Effector CD4-positive, alpha-beta T cell (primary cell): Measurements from ENCODE around the gene PFKP.
"Not testable (repeated sequence)": the region's sequence is repeated elsewhere in the genome, so short reads cannot be mapped to it uniquely, and the experiment has no call there.

Experiments used
- DNase-seq: peaks from one replicate; pipeline ENCODE4 v3.0.0-alpha.2; 2020

The PFKP gene

GRCh38 chr10:3166496-3167290 lies 99.3 kb downstream of the PFKP start:
- DNase-seq = no peak

- DNase-seq = no peak
These were observed 100.4 kb downstream of the PFKP start for GRCh38 chr10:3167611-3168330.

- no peak for DNase-seq
These were observed 101.9 kb downstream of the PFKP start for GRCh38 chr10:3169271-3169670.

GRCh38 chr10:3169673-3170072 lies 102.3 kb downstream of the PFKP start:
- no peak for DNase-seq

GRCh38 chr10:3171488-3171887 lies 104.1 kb downstream of the PFKP start:
- not testable (repeated sequence) for DNase-seq

GRCh38 chr10:3172081-3172445 lies 104.7 kb downstream of the PFKP start:
- no peak for DNase-seq

GRCh38 chr10:3172446-3173170 lies 105.3 kb downstream of the PFKP start, which contains the start of gene PITRM1:
Gene PITRM1 (minus strand): TSS chr10:3172782. CDS start chr10:3172772, 10 bp downstream.
- DNase-seq = peak; percentile 99

- peak; percentile 7 for DNase-seq
These were observed 106.0 kb downstream of the PFKP start for GRCh38 chr10:3173171-3173878.

GRCh38 chr10:3178042-3178441 lies 110.7 kb downstream of the PFKP start:
- no peak for DNase-seq

GRCh38 chr10:3179174-3179573 lies 111.8 kb downstream of the PFKP start:
- DNase-seq = no peak

- DNase-seq = no peak
These were observed 113.1 kb downstream of the PFKP start for GRCh38 chr10:3180355-3181025.

GRCh38 chr10:3185386-3185785 lies 118.0 kb downstream of the PFKP start:
- no peak for DNase-seq

GRCh38 chr10:3186368-3186767 lies 119.0 kb downstream of the PFKP start:
- peak; percentile 17 for DNase-seq
